OCI-LY3 (cell line): ENCODE measurements around the gene GDF2.

Source experiments
- CTCF ChIP-seq: fragments of 200-600, 300-600 bp; sonication (generic); IDR thresholded peaks from 2 replicates; pipeline ENCODE4 v1.5.1; 2014; ENCODE audit warnings: antibody characterized with exemption, low read length, low read depth
- EZH2phosphoT487 ChIP-seq: fragments of 200-600 bp; shearing (Covaris generic); IDR thresholded peaks from 2 replicates; pipeline ENCODE4 v1.6.1; 2018; ENCODE audit warnings: antibody characterized with exemption, mixed run types, low read depth

GRCh38 chr10:47303105-47303504, 19.1 kb upstream of the GDF2 start:
- no peak for TF ChIP-seq CTCF
- TF ChIP-seq EZH2phosphoT487: no peak
